OCI-M1 (cell line): ENCODE data around the gene CFDP1.

Experiments
- DNase-seq: peaks from one replicate; lab custom pipeline; 2025; lab: John Stamatoyannopoulos, UW

The CFDP1 gene

DNA sequence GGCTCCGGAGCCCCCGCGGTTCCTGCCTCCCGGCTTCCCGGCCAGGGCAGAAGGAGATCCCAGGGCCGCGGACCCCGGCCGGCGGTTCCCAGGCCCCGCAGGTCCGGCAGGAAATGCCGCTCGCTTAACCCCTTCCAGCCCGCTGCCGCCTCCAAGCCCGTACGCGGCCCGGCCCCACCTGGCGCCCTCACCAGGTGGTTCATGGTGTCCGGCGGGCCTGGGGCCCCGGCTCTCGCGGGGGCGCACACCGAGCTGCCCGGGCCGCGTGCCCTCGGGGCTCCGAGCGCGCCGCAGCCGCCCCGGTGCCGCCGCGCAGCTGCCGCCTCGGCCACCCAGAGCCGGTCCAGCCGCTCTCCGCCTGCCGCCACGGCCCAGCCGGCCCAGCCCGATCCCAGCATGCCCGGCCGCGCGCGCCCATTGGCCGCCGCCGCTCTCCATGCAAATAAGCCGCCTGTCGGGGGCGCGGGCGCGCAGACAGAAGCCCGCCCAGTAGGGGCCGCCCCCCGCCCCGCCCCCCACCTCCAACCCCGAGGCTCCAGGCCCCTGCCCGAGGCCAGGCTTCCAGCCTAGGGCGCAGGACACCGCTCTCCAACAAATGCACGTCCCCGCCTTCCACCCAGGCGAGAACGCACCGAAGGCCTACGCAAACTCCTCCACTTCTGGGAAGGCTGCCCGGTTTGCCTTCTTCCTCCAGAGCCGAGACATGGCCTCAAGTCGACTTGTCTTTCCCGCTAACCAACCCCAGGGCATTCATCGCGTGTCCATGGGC lies 181.8 kb downstream of the CFDP1 start, which contains the start of gene BCAR1:
TSS of gene BCAR1 (minus strand) at position 345 of the 769 bp plus-strand sequence. CDS start at position 203, 142 bp downstream.
- peak; percentile 78 for DNase-seq

DNA sequence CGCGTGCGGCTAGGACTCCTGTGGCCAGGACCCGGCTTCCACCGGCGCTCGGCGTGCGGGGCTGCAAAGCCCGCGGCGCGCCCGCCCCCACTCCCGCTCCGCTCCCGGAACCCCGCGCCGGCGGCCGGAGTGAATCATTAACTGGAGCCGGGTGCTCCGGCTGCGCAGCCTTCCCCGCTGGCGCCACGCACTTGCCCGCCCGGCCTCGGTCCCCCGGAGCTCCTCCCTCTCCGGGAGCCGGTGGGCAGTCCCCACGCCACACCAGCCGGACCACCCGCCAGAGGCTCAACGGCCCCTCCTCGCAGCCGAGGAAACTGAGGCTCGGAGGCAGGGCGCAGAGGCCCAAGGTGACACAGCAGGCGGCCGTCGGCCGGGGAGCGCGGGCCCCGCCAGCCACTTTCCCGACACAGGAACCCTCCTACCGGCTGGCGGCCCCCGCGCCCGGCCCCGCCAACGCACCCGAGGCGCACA lies 182.5 kb downstream of the CFDP1 start:
- DNase-seq = peak; percentile 38

DNA sequence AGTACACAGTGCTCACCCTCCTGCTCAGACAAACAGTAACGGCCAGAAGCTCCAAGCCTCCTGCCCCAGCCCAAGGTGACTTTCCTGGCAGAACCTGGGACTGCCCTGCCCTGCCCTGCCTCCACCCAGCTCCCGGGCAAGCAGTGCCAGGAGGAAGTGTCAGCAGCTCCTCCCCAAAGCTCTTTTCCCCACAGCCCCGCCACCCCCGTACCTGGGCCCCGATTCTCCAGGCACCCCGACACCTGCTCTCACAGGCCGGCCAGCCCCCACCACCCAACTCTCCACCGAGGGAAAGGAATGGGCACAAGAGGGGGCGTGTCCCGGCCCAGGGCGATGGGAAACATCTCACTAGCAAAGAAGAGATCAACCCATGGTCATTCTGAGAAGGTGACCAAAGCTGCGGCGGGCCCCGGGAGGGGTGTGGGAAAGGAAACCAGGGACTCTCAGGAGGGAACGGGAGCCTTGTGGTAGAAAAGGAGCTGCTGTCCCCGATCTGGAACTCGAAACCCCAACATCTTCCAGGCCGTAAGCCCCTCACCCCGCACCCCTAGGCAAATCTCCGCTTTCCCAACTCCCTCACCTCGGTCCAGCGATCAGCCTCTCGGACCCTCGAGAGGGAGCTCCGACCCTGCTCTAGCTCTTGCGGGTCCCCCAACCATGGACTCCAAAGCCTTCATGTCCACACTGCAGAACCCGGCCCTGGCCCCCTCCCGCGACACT lies 183.1 kb downstream of the CFDP1 start:
- DNase-seq = peak; percentile 22

DNA sequence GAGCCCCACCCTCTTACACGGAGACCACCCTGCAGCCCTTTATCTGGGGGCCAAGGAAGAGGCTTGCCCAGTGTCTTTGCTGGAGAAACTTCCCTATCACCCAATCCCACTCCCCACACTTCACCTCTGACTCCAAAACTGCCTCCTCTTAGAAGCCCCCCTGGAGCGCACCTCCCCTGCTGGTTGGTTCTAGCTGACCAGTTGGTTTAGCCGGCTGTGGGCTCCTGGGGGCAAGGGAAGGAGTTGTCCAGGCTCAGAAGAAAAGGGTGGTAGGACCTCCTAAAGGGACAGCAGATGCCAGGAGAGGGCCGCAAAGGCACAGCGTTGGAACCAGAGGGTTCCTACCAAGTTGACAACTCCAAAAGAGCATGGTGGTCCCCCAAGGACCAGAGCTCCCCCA lies 183.9 kb downstream of the CFDP1 start:
- DNase-seq = no peak

DNA sequence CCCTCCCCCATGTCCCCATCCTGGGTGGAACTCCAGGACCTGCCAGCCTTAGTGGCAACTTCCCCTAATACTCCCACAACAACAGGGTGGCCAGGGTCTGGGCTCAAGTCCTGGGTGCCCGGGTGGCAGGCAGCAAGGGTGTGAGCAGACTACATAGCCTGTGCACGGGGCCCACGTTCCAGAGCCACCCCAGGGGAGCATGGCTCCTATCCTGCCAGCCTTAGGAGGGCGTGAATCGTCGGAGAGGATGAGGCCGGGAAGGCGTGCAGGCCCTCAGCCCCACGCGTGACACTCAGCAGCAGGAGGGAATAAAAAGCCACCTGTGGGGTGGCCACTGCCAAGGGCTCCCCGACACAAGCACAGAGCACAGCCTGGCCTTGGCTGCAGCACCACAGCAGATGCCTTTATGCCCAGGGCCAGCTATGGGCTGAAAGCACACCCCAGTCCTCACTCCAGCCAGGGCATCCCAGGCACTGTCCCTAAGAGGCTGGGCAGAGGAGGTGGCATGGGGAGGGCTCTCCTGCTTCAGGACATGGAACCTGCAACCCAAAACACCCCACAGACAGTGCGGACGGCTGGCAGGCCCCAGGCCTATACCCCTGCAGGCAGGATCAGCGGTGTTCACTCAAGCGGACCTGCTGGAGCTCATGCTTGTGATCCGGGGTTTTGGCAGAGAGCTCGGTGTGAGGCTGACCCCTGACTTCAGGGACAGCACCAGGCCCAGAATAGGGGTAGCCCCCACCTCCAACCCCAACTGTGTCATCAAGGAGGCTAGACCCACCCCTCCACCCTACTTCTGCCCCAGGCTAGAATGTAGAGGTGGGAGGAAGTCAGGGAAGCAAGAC lies 184.5 kb downstream of the CFDP1 start:
- DNase-seq = no peak

DNA sequence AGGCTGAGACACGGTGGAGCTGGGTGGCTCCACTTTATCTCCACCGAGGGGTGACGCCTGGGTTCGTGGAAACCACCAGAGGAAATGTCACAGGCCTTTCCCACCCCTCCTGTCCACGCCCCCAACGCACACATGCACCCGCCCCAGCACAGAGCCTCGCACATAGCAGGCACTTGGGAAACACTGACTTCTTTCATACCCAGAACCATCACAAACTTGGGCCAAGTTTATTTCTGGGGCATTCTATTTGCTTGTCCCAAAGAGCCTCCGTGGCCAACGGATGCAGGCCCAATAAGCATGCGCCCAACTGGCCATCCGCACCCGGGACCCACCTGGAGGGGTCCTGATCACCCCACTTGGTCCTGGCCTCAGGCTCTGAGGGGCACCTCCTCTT lies 185.2 kb downstream of the CFDP1 start:
- no peak for DNase-seq

DNA sequence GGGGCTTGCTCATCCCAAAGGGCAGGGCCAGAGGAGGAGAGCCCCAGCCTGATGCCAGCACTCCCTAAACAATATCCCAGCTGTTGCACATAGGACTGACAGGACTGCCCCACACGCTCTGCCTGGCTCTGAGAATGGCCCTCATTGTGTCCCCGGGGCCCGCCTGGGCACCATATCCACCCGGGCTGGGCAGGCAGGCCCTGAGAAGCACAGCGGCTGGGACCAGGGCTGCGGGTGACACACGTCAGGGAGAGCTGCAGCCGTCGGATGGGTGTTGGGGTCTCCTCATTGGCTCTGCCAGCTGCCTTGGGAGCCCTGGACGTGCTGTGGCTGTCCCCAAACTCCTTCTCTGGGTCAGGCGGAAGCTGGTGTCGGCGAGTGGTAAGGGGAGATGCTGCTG lies 186.1 kb downstream of the CFDP1 start:
- DNase-seq = no peak

DNA sequence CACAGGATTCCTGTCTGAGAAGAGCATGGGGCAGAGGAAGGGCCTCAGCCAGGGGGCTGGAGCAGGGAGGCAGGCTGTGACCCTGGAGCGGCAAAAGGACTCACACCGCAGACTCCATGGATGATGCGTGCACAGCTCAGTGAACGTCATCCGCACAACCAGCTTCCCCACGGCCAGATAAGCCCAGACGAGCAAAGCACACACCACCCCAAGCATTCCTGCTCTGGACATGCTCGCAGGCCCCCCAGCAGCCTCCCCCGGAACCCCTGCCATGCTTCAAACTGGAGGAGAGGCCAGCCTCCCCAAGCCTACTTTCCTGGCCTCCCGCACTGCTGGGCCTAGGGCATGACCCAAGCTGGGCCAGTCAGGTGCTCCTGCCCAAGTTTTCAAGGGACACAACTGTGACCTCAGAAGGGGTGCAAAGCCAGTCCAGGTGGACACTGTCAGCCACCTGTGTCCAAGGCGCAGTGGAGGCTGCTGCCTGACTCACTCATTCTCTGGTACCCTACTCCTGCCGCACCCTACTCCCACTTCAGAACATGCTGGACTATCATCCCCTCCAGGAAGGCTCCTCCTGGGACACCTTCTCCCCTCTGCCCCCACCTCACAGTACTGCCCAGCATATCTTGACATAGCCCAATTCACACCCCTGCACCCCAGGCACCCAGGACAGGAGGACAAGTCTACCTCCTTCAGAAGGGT lies 186.6 kb downstream of the CFDP1 start:
- DNase-seq = no peak

DNA sequence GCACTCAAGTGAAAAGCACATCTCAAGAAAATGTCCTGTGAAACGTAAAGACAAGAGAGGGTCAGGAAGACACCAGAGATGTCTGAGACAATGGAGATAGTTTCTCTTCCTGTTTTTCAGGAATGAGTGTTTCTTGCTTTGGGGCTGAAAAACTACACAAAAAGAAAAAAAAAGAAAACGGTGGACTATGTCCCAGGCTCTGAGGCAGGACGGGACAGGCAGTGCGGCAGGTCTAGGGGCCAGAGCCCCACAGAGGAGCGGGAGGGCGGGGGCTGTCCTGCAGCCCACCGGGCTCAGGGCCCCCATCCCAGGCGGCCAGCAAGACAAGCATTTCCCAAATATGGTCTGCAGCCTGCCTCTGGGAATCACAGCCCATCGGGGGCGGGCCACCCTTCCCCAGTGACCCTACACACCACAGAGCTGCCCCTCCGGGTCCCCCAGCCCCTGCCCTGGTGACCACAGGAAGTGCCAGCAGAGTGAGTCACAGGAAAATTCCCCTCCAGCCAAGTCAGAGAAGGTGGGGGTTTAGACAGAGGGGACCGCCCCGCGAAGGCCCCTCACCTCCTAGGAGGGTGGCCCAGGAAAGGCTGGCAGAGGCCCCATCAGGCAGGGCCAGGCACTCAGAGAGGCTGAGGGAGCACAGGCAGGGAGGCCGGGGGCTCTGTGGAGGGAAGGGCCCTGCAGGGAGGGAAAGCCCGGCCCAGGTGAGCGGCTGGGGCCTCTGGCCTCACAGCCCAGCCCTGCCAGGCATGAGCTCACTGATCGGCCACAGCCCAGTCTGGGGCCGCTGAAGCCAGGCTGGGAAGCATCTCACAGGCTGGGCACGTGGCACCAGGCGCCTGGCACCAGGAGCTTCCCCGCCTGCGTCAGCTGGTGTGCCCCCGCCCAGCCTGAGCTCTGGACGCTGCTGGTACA lies 188.2 kb downstream of the CFDP1 start:
- DNase-seq = no peak

DNA sequence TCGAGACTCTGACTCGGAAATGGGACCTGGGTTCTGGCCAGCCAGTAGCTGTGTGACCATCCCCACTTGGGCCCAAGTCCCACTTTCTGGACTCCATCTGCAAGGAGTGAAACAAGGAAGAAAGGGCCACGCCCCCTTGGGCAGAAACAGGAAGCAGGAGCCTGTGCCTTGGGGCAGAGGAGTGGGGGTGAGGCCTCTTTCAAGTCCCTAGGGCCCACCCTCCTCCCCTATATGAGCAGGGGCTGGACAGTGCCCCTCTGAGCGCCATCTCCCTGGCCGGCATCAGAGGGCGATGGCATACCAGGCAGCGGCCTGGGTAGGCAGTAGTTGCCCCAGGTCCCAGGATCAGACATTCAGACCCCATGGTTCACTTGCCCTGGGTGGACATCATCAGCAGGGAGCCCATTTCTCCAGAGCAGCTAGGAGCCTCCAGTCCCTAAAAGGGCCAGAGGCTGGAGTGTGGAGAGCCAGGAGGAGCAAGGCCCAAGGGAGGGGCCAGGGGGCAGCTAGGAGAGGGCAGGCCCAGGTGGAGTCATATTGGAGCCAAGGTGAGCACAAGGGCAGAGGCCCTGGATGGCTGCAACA lies 189.0 kb downstream of the CFDP1 start:
- peak; percentile 17 for DNase-seq
